ENCODE data around the gene SEC23B.
"Not testable (repeated sequence)": the region's sequence is repeated elsewhere in the genome, so short reads cannot be mapped to it uniquely, and the experiment has no call there.

The SEC23B gene

DNA sequence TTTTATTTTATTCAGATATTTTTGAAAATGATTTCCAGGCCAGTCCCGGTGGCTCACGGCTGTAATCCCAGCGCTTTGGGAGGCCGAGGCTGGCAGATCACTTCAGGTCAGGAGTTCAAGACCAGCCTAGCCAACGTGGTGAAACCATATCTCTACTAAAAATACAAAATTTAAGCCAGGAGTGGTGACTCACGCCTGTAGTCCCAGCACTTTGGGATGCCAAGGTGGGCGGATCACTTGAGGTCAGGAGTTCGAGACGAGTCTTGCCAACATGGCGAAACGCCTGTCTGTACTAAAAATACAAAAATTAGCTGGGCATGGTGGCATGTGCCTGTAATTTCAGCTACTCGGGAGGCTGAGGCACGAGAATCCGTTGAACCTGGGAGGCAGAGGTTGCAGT, 19.0 kb downstream of the SEC23B start:
- DNase-seq, result not testable (repeated sequence)

DNA sequence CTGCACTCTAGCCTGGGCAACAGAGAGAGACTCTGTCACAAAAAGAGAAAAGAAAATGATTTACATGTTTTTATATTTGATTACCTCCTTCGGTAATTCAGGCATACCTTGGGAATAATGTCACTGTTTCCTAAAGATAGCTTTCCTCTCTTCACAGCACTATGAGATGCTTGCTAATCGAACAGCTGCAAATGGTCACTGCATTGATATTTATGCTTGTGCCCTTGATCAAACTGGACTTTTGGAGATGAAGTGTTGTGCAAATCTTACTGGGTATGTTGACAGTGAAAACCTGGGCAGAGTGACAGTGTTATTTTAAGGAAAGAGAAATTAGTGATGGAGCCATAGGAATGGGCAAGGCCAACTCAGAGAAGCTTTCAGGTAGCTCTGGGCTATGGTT, 19.6 kb downstream of the SEC23B start:
- DNase-seq, result no peak

DNA sequence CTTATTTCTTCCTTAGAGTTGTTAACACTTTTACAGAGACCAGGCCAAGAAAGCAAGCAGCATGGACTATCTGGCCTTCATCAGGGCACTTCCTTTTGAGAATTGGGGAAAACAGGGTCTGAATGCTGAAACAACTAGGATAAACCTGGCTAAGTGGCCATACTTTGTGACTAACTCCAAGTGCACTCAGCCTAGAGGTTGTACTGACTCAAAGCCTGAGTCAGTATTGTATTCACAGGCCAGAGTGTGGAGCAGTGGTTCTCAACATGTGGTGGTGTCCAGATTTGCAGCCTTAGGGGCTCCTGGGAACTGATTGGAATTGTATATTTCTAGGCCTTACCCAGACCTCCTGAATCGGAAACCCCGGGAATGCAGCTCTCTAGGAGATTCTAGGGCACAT, 20.1 kb downstream of the SEC23B start:
- DNase-seq, result no peak

GRCh38 chr20:18529041-18529440, 21.3 kb downstream of the SEC23B start:
- DNase-seq, result no peak

- no peak for DNase-seq
These were observed 24.9 kb downstream of the SEC23B start for GRCh38 chr20:18532626-18533025.

- DNase-seq, result no peak
These were observed 25.8 kb downstream of the SEC23B start for GRCh38 chr20:18533491-18533890.

DNA sequence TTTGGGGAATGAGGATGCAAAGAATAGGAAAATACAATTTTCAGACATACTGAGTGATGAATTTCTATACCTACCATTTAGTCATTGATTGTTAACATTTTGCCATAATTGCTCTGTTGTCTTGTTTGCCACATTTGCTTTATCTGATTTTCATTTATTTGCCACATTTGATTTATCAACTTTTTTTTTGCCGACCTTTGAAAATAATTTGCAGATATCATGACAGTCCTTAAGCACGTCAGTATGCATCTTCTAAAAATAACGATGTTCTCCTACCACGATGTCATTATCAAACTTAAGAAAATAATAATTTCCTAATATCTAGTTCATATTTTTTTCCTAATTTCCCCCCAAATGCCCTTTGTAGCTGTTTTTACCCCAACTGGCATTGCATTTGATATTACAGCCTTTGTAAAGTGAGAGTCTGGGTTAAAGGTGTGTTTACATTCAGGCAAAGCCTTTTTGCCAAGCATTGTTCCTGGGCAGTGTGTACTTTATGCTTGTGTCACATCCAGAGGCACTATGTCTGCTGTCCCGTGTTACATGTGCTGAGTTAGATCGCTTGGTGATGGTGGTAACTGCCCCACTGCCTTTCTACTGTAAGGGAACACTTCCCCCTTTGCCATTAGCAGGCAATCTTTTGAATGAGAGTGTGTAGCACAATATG, 26.4 kb downstream of the SEC23B start:
- no peak for DNase-seq

DNA sequence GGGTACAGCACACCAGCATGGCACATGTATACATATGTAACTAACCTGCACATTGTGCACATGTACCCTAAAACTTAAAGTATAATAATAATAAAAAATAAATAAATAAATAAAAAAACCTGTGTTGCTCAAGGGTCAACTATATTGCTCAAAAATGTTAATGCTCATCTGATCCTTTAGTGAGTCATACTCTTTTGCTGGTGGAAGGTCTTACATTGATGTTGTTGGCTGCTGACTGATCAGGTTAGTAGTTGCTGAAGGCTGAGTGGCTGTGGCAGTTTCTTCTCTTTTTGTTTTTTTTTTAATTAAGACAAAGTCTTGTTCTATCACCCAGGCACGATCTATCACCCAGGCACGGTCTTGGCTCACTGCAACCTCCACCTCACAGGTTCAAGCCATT, 29.9 kb downstream of the SEC23B start:
- DNase-seq, result no peak

DNA sequence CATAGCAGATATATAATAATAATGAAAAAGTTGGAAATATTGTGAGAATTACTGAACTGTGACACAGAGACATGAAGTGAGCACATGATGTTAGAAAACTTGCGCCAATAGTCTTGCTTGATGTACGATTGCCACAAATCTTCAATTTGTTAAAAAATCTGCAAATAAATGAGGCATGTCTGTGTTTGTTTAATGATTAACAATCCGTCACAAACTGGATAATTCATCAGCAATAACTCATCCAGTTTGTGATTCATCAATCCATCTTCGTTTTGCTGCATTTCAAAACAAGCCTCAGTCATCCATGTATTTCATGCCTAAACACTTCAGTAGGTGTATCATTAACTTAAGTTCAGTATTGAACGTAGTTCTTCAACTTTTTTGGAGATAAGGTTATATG, 34.0 kb downstream of the SEC23B start:
- no peak for DNase-seq

- no peak for DNase-seq
These were observed 35.5 kb downstream of the SEC23B start for GRCh38 chr20:18543216-18543615.

DNA sequence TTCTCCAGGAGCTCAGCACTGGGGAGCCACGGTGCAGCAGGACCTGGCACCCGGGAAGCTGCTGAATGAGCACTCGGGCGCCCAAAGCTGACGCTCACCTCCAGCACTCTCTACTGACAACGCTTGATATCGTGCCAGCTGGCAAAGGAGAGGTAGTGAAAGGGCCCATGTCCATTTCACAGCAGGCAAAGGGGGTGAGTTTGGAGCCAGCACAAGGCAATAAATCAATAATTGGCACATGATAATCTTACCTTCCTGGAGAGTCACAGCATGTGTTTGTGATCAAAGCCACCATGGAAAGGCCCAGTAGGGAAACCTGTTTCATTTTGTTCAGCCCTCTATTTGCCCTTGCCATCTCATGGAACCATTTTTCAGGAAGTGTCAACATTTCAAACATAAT, 36.2 kb downstream of the SEC23B start:
- no peak for DNase-seq

- no peak for DNase-seq
These were observed 37.8 kb downstream of the SEC23B start for GRCh38 chr20:18545566-18545965.

DNA sequence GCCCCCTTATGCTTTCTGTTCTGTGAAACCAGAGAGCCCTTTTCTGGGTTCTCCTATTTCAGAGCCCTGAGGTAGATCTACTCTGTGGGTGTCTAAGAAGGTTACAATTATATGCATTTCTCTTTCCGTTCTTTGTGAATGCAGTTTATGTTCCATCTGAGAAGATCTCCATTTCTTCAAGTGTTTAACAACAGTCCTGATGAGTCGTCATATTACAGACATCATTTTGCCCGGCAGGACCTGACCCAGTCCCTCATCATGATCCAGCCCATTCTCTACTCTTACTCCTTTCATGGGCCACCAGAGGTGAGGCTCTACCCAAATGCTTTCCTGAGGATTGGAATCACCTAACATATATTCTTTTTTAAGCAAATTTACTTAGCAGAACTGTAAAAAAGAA, 40.7 kb downstream of the SEC23B start:
- no peak for DNase-seq

- no peak for DNase-seq
These were observed 46.0 kb downstream of the SEC23B start for GRCh38 chr20:18553746-18554145.

DNA sequence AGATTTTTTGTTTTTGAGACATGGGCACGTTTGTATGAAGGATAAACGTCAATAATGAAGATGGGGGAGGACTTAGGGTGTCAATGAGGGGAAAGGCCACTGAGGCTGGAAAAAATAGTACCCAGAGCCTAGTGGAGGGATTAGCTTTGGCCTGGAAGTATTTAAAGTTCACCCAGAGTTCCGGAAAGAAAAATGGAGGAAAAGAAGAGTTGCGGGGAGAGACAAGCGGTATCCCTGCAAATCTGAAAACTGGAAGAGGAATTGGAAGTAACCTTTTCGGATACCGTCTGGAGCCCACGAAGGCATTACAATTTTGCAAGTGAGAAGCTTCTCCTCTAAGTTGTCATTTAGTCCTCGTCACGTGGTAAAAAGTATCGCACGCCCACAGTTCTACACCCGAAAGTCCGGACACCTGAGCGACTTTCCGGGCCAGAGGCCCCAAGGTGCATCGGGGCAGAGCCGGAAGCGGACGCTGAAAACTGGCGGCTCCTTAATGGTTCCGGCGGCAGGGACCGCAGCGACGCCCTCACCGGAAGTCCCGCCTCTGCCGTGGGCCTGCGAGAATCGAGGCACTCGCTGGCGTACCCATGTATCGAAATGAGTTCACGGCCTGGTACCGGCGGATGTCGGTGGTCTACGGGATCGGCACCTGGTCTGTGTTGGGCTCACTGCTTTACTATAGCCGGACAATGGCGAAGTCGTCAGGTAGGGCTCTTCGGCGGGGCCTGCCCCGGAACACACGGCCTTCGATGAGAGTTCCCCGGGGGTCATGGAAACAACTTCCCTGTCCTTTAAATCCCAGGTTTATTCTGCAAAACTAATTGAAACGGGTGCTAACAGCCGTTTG, 59.4 kb downstream of the SEC23B start, which contains the start of gene SMIM26:
SMIM26 (plus strand) TSS at position 541 of the 847 bp plus-strand sequence; CDS start at position 588, 47 bp downstream.
- peak; percentile 92 for DNase-seq

GRCh38 chr20:18567739-18568091, 60.0 kb downstream of the SEC23B start:
- DNase-seq, result no peak

DNA sequence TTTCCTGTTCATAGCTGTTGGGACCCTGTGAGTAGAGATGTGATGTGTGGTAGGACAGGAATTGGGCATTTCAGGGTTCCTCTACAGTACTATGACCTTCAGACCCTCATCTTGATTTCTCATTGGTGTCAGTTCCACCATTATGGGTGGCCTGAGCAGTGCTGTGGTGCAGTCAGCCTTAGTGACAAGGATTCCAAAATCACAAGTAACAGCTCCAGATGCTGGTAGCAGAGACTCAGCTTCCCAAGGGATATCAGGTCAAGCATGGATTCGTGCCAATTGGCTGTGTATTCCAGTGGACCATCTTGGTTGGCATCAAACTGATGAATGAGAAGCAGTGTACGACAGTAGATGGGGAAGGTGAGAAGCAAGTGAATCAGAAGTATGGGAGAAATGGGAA, 63.3 kb downstream of the SEC23B start:
- DNase-seq, result no peak

DNA sequence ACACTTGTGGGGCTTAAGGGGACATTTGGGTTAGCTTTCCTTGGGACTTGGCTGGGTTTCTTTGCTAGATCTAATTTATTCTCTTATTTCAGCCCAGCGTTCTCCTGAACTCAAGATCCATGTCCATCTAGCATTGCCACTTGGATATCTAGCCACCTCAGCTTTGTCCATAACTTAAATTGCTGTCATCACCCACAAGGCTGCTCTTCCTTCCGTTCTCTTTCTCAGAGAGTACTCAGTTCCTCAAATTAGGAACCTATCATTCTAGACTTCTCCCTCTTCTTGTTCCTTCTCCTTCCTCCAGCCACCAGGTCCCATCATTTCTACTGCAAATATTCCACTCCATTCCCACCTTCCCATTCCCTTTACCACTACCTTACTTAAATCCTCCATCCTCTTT, 63.8 kb downstream of the SEC23B start:
- DNase-seq, result no peak

- DNase-seq, result no peak
These were observed 70.2 kb downstream of the SEC23B start for GRCh38 chr20:18577942-18578341.

DNA sequence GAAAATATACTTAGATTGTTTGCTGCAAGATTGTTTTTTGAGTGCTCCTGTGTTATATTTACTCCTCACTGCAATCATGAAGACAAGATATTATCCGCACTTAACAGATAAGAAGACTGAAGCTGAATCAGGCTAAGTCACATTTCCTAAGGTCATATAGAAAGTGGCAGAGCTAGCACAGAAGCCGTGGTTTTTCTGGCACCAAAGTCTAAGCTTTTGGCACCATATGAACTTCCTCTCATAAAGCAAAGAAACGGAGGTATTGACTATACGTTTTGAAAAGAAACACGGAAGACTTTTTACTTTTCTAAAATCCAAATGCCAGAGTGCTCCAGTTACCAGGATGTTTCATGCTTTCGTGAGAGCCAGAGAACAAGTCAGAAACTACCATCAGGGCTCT, 70.8 kb downstream of the SEC23B start:
- DNase-seq, result no peak

DNA sequence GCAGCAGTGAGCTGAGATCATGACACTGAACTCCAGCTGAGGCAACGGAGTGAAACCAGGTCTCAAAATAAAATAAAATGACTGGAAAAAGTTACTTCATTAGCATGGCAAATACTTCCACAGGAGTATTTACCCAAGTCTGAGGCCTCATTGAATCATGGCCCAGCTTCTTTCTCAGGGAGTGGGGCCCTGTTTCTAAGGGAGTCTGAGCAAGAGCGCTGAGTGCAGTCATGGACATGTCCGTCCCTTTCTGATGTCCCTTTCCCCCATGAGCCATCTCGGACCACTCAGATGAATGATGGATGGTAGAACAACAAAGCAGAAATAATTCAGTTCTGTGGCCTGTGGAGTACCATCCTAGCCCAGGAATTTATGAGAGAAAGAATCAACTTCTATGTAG, 72.3 kb downstream of the SEC23B start:
- no peak for DNase-seq

DNA sequence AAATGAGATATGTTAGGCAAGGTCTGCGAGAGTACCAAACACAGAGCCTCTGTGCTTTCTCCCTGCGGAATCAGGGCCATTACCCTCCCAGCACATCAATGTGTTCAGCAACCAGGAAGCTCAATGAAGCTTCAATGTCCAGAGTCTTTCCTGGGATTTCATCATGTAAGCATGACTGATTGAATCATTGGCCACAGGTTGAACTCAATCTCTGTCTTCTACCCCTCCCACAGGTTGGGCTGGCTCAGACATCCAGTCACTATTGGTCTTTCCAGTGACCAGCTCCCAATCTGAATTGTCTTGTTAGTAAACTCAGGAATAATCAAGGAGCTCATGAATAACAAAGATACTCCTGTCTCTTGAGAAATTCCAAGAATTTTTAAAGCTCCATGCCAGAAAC, 77.4 kb downstream of the SEC23B start:
- no peak for DNase-seq

DNA sequence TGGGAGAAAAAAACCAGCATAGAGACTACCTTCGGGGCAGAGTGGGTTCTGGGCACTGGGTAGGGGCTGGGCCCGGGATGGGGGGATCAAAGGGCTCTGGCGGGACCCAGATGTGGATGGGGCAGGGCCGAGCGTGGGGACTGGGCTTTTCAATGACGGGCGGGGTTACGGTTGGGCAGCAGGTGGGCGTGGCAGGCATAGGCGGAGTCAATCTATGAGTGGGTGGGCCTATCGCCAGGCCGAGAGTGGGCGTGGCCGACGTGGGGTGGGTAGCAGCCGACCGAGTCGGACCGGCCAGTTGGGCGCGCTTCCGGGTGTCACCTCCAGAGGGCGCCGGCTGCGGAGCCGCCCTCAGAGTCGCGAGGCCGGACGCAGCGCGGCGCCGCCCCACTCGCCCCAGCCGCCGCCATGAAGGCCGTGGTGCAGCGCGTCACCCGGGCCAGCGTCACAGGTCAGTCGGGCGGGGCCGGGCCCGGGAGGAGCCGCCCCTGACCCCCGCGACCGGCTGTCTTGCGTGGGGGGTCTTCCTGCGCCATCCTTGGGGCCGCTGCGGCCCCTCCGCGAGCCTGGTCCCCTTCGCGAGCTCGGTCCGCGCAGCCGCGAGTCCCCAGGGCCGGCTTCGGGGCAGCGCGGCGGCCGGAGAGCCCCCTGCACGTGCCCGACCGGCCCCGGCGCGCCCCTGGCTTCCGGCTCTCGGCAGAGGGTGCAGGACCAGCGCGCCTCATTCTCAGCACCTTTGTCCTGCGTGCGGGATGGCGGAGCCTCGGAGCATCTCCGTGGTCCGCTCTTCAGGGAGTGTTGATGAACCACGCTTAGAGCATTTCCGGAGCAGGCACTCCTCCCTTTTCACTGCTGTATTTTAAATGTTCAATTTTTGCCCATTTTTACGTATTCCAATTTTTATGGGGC, 80.2 kb downstream of the SEC23B start, which contains the start of gene DTD1:
DTD1 (plus strand) TSS at position 390 of the 909 bp plus-strand sequence; CDS start at position 409, 19 bp downstream.
- peak; percentile 71 for DNase-seq

Data from activated effector memory CD4-positive, alpha-beta T cell treated with Interleukin-2 at 50 U/mL for 16 hours (primary cell).